SIG-M5 (cell line): Measurements from ENCODE around the gene TREML4.
"Not testable (repeated sequence)": the region's sequence is repeated elsewhere in the genome, so short reads cannot be mapped to it uniquely, and the experiment has no call there.

Source experiments
- DNase-seq: peaks from one replicate; lab custom pipeline; 2025; lab: John Stamatoyannopoulos, UW

TREML4 gene

DNA sequence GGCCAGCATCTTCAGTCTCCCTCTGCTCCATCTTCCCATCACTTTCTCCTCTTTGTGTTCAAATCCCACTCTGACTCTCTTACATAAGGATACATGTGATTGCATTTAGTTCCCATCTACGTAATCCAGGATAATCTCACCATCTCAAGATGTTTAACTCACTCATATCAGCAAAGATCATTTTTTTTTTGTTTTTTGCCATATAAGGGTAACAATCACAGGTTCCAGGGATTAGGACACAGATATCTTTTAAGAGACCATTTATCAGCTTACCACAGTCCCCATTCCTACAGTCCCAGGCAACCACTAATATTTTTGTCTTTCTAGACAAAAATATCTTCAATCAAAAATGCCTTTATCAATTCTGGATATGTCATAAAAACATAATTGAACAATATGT lies 24.0 kb upstream of the TREML4 start:
- no peak for DNase-seq

DNA sequence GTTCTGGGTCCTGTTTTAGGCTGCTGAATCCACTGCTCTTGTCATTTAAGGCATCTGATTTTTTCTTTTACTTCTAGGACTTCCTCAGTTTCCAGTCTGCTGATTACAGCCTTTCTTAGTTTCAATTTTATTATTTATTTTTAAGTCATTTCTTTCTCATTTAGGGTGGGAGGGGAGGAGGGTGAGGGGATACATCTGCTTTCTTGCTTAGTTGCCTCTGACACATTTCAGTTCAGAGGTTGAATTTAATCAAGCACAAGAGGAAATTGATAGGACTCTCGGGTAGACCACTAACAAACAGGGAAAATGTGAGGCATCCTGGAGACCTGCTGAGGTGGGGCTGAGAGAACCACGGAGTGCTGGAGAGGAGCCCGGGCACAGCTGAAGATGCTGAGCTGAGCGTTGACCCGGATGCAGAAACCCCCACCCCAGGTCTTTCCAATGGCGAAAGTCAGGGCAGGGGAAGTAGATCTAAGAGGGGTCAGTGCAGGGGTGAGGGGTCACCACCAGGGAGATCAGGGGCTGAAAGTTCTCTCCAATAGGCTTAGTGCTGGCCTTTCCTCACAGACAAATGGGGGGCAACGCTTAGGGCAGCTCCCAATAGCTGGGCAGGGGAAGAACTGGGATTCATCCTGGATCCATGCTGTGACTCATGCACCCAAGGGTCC lies 19.6 kb upstream of the TREML4 start:
- no peak for DNase-seq

GRCh38 chr6:41209547-41210320 lies 18.4 kb upstream of the TREML4 start:
- DNase-seq = no peak

- no peak for DNase-seq
Measured at GRCh38 chr6:41214559-41215238, 13.4 kb upstream of the TREML4 start.

- no peak for DNase-seq
Measured at GRCh38 chr6:41215777-41216176, 12.4 kb upstream of the TREML4 start.

- DNase-seq = no peak
Measured at GRCh38 chr6:41216616-41217015, 11.5 kb upstream of the TREML4 start.

DNA sequence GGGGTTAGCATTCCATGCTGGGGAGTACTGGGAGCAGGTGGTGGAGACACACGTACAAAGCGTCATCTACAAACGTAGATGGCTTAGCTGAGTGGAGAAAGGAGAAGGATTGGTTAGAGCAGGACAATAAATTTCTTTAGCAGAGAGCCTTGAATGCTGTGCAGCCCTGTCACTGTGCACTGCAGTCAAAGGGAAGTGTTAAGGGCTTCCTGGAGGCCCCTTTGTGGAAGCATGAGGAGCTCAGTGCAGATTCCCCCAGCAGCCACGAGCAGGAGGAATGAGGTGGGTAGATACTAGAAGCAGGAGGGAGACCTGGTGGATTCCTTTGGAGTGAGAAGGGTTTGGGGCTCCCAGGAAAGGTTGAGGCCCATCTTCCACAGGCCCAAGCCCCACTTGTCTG lies 6.1 kb upstream of the TREML4 start:
- DNase-seq = no peak

GRCh38 chr6:41222513-41222912 lies 5.6 kb upstream of the TREML4 start:
- no peak for DNase-seq

GRCh38 chr6:41224800-41225199 lies 3.3 kb upstream of the TREML4 start:
- no peak for DNase-seq

DNA sequence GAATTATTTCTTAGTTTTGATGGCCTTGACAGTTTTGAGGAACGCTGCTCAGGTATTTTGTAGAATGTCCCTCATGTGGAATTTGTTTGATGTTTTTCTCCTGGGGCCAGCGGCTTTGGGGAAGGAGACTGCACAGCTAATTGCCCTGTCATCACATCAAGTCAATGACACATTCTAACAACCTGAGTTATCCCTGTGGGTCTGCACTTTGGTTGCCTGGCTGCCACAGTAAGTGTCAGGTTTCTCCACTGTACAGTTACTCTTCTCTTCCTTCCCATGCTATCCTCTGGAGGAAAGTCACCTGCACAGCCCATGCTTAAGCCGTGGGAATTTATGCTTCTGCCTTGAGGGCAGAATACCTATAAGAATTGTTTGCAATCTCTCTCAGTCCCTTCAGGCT lies 1.4 kb upstream of the TREML4 start:
- no peak for DNase-seq

DNA sequence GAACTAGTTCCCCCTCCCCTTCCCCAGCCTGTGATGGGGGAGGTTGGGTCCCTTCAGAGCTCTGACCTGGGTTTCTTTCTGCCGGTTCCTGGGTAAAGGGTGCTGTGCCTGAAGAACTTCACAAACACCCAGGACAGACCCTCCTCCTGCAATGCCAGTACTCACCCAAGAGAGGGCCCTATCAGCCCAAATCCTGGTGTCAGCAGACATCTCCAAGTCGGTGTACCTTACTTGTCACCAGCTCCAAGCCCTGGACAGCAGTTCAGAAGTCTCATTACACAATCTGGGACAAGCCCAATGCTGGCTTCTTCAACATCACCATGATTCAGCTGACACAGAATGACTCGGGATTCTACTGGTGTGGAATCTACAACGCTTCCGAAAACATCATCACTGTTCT lies 467 bp downstream of the TREML4 start:
- no peak for DNase-seq

GRCh38 chr6:41229721-41230120 lies 1.6 kb downstream of the TREML4 start:
- no peak for DNase-seq

DNA sequence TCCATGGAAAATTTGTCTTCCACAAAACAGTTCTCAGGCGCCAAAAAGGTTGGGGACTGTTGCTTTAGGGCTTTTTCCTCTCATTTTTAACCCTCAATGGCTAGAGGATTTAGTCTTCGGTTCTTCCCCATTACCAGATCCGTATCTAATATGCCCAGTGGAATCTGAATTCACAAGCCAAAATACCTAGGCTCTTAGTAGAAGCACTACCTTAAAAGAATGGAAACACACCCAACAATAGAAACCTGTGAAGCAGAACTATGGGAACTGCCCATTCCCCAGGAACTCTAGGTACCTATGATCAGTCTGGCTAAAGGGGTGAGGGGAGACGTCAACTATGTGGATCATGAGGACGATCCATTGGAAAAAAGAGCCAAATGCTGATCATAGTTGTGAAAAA lies 3.1 kb downstream of the TREML4 start:
- DNase-seq = no peak

- no peak for DNase-seq
Measured at GRCh38 chr6:41232667-41233066, 4.5 kb downstream of the TREML4 start.

DNA sequence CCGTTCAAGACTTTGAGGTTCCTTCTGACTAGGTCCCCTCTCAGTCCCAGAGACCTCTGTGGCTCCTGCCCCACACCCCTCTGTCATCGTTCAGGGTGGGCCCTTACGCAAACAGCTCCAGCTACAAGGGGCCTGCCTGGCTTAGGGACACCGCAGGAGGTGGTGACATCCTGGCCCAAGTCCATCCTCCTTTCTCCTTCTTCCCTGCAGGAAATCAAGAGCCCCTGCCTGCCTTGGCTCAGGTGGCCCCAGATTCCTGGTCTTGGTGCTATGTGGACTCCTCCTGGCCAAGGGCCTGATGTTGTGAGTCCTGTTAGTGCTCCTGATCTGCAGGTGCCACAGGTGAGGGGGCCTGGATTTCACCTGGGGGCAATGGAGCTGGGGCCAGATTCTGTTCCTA lies 8.1 kb downstream of the TREML4 start:
- DNase-seq = no peak

DNA sequence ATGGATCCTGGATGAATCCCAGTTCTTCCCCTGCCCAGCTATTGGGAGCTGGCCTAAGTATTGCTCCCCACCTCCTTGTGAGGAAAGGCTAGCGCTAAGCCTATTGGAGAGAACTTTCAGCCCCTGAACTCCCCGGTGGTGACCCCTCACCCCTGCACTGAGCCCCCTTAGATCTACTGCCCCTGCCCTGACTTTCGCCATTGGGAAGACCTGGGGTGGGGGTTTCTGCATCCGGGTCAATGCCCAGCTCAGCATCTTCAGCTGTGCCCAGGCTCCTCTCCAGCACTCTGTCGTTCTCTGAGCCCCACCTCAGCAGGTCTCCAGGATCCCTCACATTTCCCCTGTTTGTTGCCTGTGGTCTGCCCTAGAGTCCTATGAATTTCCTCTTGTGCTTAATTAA lies 9.0 kb downstream of the TREML4 start:
- no peak for DNase-seq

- DNase-seq = no peak
Measured at GRCh38 chr6:41239467-41240159, 11.5 kb downstream of the TREML4 start.

GRCh38 chr6:41246529-41246928 lies 18.4 kb downstream of the TREML4 start:
- not testable (repeated sequence) for DNase-seq

DNA sequence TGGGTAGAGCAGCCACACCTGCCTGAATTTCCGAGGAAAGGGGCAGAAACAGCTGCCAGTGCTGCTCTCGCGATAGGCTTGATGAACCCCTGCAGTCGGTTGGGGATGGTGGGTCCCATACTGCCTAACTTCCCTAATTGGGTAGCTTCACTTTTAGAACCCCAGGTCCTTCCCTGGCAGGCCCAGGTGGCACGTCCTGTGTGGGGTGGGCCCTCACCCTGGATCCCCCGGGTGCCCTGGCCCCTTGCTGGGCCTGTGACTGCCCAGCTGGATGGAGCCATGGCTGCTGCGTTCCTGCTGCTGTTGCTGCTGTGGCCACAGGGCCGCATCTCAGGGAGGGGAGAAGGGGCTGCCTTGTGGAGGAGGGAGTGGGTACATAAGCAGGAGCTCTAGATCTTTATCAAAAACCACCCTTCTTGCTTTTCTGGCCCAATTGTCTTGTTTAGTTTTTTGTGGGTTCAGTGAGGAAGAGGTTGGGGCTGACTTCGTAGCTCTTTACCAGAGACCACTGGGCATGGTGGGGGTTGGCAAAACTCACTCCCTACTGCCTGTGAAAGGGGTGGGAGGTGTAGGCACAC lies 19.2 kb downstream of the TREML4 start:
- no peak for DNase-seq

- DNase-seq = no peak
Measured at GRCh38 chr6:41247882-41248705, 19.9 kb downstream of the TREML4 start.

DNA sequence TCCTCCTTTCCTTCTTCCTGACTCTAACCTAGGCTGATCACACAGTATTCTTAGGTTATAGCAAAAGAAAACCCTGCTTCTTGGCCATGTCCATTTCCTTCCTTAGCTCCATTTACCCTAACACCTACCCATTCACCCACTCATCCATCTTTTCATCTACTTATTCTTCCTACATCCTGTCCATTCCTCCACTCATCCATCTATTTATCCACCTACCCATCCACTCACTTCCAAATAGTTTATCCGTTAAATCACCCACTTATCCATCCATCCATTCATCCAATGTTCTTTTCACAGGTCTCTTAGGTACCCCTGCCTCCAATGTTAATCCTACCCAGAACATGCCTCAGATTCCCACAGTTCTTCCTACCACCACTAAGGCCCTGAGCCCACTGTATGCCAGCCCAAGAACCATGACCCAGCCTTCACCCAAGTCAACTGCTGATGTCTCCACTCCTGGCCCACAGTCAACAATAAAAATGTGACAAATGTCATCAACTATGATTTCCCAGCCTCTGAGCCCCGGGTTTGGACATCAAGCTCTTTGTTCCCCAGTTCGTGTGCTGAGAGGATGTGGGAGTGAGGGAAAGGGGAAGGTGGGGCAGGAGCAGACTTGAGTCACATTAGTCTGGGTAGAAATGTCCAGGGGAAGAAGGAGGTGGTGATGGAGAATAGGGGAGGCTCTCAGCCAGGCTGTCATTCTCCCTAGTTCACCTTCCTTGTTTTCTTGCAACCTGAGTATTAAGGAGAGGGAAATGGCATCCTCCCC lies 24.4 kb downstream of the TREML4 start:
- DNase-seq = no peak
